ENCODE results near the gene TANGO6.

TANGO6 gene

GRCh38 chr16:69112285-69113129, 269.2 kb downstream of the TANGO6 start:
- Histone ChIP-seq H3K27me3 (peaks cover 16 to 24% (median 20%) of the 10 kb centered on the region in 11 experiments), H3K27ac (no peak overlapping the region), H3K4me2 (0 out of 22 replicates have a peak overlapping the region, but pooled peaks of 1 of the 11 experiments have one; percentile 10), H3K9ac (0 out of 22 replicates have a peak overlapping the region, but pooled peaks of 1 of the 11 experiments have one; percentile 7), H3K4me3 (no peak overlapping the region), H3K36me3 (peaks cover 49 to 87% (median 69%) of the 10 kb centered on the region in 11 experiments), H4K20me1 (peaks cover 74 to 100% (median 98%) of the 10 kb centered on the region in 11 experiments; a peak in 21 of 22 replicates), H3K9me3 (replicated peaks in 1 of 11) (no peaks in the 10 kb centered on the region), H3K4me1 (peaks cover 6 to 49% (median 17%) of the 10 kb centered on the region in 10 experiments; a peak in 17 of 20 replicates)
- TF ChIP-seq Cebpa-rat (IDR thresholded peaks at IDR 0.05), result no peak

GRCh38 chr16:69113216-69113615, 269.9 kb downstream of the TANGO6 start:
- H4K20me1 ChIP-seq, result peaks cover 69 to 100% (median 98%) of the 10 kb centered on the region in 11 experiments; a peak in 21 of 22 replicates

GRCh38 chr16:69114346-69114975, 271.1 kb downstream of the TANGO6 start:
- Histone ChIP-seq H3K9me3 (replicated peaks in 1 of 11) (no peaks in the 10 kb centered on the region), H4K20me1 (peaks cover 68 to 100% (median 98%) of the 10 kb centered on the region in 11 experiments), H3K9ac (no peak overlapping the region), H3K4me1 (peaks cover 6 to 46% (median 15%) of the 10 kb centered on the region in 10 experiments; a peak in 15 of 20 replicates), H3K27ac (peak overlapping the region in 2 of 11 experiments; percentile 29 to 32; a peak in 1 of 22 replicates), H3K36me3 (peaks cover 65 to 98% (median 83%) of the 10 kb centered on the region in 11 experiments), H3K4me3 (no peak overlapping the region), H3K27me3 (peaks cover 0 to 4% (median under 1%) of the 10 kb centered on the region in 11 experiments; a peak in 9 of 22 replicates), H3K4me2 (peak overlapping the region in 5 of 11 experiments; percentile 26 to 57 (median 38); a peak in 10 of 22 replicates)
- no peak for TF ChIP-seq Cebpa-rat (IDR thresholded peaks at IDR 0.05)

More at GRCh38 chr16:69113216-69113615, 269.9 kb downstream of the TANGO6 start:
- no peak for TF ChIP-seq Cebpa-rat (IDR thresholded peaks at IDR 0.05)
- Histone ChIP-seq H3K4me3 (no peak overlapping the region), H3K4me2 (no peak overlapping the region), H3K9ac (no peak overlapping the region), H3K9me3 (replicated peaks in 1 of 11) (no peaks in the 10 kb centered on the region), H3K27me3 (peaks cover 9 to 17% (median 13%) of the 10 kb centered on the region in 11 experiments), H3K4me1 (peaks cover 6 to 46% (median 14%) of the 10 kb centered on the region in 10 experiments; a peak in 15 of 20 replicates), H3K36me3 (peaks cover 56 to 91% (median 76%) of the 10 kb centered on the region in 11 experiments), H3K27ac (no peak overlapping the region)

GRCh38 chr16:69114976-69115355, 271.6 kb downstream of the TANGO6 start:
- H3K27me3 ChIP-seq, result no peaks in the 10 kb centered on the region
- H3K4me3 ChIP-seq, result no peak overlapping the region
- H3K9me3 ChIP-seq (replicated peaks in 1 of 11), result no peaks in the 10 kb centered on the region
- H4K20me1 ChIP-seq, result peaks cover 63 to 100% (median 98%) of the 10 kb centered on the region in 11 experiments
- peak overlapping the region in 1 of 11 experiments; percentile 32; a peak in 1 of 22 replicates for H3K27ac ChIP-seq
- H3K36me3 ChIP-seq, result peaks cover 65 to 98% (median 83%) of the 10 kb centered on the region in 11 experiments
- H3K4me1 ChIP-seq, result peaks cover 6 to 46% (median 15%) of the 10 kb centered on the region in 10 experiments; a peak in 15 of 20 replicates
- peak overlapping the region in 5 of 11 experiments; percentile 26 to 57 (median 38); a peak in 10 of 22 replicates for H3K4me2 ChIP-seq
- H3K9ac ChIP-seq, result no peak overlapping the region
- TF ChIP-seq Cebpa-rat (IDR thresholded peaks at IDR 0.05), result no peak

- Histone ChIP-seq H3K27me3 (no peaks in the 10 kb centered on the region), H3K36me3 (peaks cover 68 to 98% (median 83%) of the 10 kb centered on the region in 11 experiments), H3K4me2 (peak overlapping the region in 3 of 11 experiments; percentile 38 to 57 (median 51); a peak in 6 of 22 replicates), H3K9ac (no peak overlapping the region), H4K20me1 (peaks cover 62 to 100% (median 99%) of the 10 kb centered on the region in 11 experiments), H3K27ac (no peak overlapping the region), H3K9me3 (replicated peaks in 1 of 11) (no peaks in the 10 kb centered on the region), H3K4me1 (peaks cover 6 to 46% (median 15%) of the 10 kb centered on the region in 10 experiments; a peak in 15 of 20 replicates), H3K4me3 (no peak overlapping the region)
- no peak for TF ChIP-seq Cebpa-rat (IDR thresholded peaks at IDR 0.05)
Observed at GRCh38 chr16:69115361-69115760, 272.0 kb downstream of the TANGO6 start.

- Histone ChIP-seq H3K36me3 (peaks cover 68 to 98% (median 83%) of the 10 kb centered on the region in 11 experiments), H4K20me1 (peaks cover 57 to 100% (median 99%) of the 10 kb centered on the region in 11 experiments), H3K4me1 (peaks cover 6 to 46% (median 15%) of the 10 kb centered on the region in 10 experiments; a peak in 15 of 20 replicates), H3K27ac (no peak overlapping the region), H3K4me2 (peak overlapping the region in 2 of 11 experiments; percentile 33 to 38; a peak in 2 of 22 replicates), H3K27me3 (no peaks in the 10 kb centered on the region), H3K9me3 (replicated peaks in 1 of 11) (no peaks in the 10 kb centered on the region), H3K4me3 (no peak overlapping the region), H3K9ac (no peak overlapping the region)
- TF ChIP-seq Cebpa-rat (IDR thresholded peaks at IDR 0.05), result no peak
Observed at GRCh38 chr16:69115837-69116236, 272.5 kb downstream of the TANGO6 start.

- Histone ChIP-seq H3K27me3 (no peaks in the 10 kb centered on the region), H3K9me3 (replicated peaks in 1 of 11) (no peaks in the 10 kb centered on the region), H3K36me3 (peaks cover 73 to 98% (median 87%) of the 10 kb centered on the region in 11 experiments), H4K20me1 (peaks cover 55 to 100% (median 99%) of the 10 kb centered on the region in 11 experiments), H3K9ac (no peak overlapping the region), H3K4me2 (no peak overlapping the region), H3K27ac (no peak overlapping the region), H3K4me1 (peaks cover 6 to 46% (median 15%) of the 10 kb centered on the region in 10 experiments; a peak in 15 of 20 replicates), H3K4me3 (no peak overlapping the region)
- TF ChIP-seq Cebpa-rat (IDR thresholded peaks at IDR 0.05), result no peak
Observed at GRCh38 chr16:69116256-69116875, 273.0 kb downstream of the TANGO6 start.

GRCh38 chr16:69116906-69117305, 273.6 kb downstream of the TANGO6 start:
- Histone ChIP-seq H3K36me3 (peaks cover 74 to 98% (median 85%) of the 10 kb centered on the region in 11 experiments), H3K4me1 (peaks cover 6 to 46% (median 15%) of the 10 kb centered on the region in 10 experiments; a peak in 15 of 20 replicates), H3K9me3 (replicated peaks in 1 of 11) (no peaks in the 10 kb centered on the region), H4K20me1 (peaks cover 49 to 100% (median 99%) of the 10 kb centered on the region in 11 experiments), H3K4me3 (no peak overlapping the region), H3K4me2 (no peak overlapping the region), H3K9ac (no peak overlapping the region), H3K27me3 (no peaks in the 10 kb centered on the region), H3K27ac (no peak overlapping the region)
- no peak for TF ChIP-seq Cebpa-rat (IDR thresholded peaks at IDR 0.05)
